MCF 10A (cell line): ENCODE data around the gene CAMSAP1. TPM values are rescaled to one million over a fixed set of nuclear protein-coding genes. Genes with fewer than 3 reads are reported as not detected.

Experiments
- BruUV-seq: library from RNA; stranded (reverse); fragments of 400-500 nt; replicated peaks from 2 replicates; lab custom pipeline; 2021; lab: Mats Ljungman, UMichigan
- CTCF ChIA-PET: fragments of 300-600 bp; sonication (Branson Sonifier 250); formaldehyde crosslinking; extraction: SDS; loops from one replicate; lab custom pipeline; 2021; ENCODE audit warnings: antibody characterized with exemption, inconsistent platforms; lab: Yijun Ruan, JAX
- POLR2A ChIA-PET: fragments of 300-600, 350-650 bp; sonication (Branson Sonifier 250); formaldehyde crosslinking; extraction: SDS; loops from one replicate; lab custom pipeline; 2020; ENCODE audit warnings: antibody characterized with exemption, inconsistent platforms; lab: Yijun Ruan, JAX
- DNase-seq: peaks from one replicate; pipeline ENCODE4 v3.0.0-alpha.2; 2018; ENCODE audit not compliant: unreplicated experiment
- H3K27ac Mint-ChIP-seq: one replicate; pipeline ENCODE4 v1.8.0; 2022; ENCODE audit warnings: mild to moderate bottlenecking, low read depth, mixed read lengths; ENCODE audit not compliant: unreplicated experiment
- H3K27me3 Mint-ChIP-seq: one replicate; pipeline ENCODE4 v1.8.0; 2022; ENCODE audit warnings: mixed read lengths; ENCODE audit not compliant: insufficient read depth, unreplicated experiment
- H3K36me3 Mint-ChIP-seq: one replicate; pipeline ENCODE4 v1.8.0; 2022; ENCODE audit warnings: mild to moderate bottlenecking, moderate library complexity, mixed read lengths; ENCODE audit not compliant: insufficient read depth, unreplicated experiment
- H3K4me1 Mint-ChIP-seq: one replicate; pipeline ENCODE4 v1.8.0; 2022; ENCODE audit warnings: mixed read lengths; ENCODE audit not compliant: insufficient read depth, unreplicated experiment
- H3K4me3 Mint-ChIP-seq: one replicate; pipeline ENCODE4 v1.8.0; 2022; ENCODE audit warnings: mild to moderate bottlenecking, moderate library complexity, mixed read lengths; ENCODE audit not compliant: unreplicated experiment
- H3K9me3 Mint-ChIP-seq: one replicate; pipeline ENCODE4 v1.8.0; 2022; ENCODE audit warnings: mixed read lengths; ENCODE audit not compliant: unreplicated experiment
- CTCF ChIP-seq: fragments of 200-600 bp; IDR thresholded peaks from one replicate; pipeline ENCODE4 v1.8.0; 2022; ENCODE audit warnings: antibody characterized with exemption, mild to moderate bottlenecking; ENCODE audit not compliant: unreplicated experiment
- intact Hi-C: fragments of 100-400 bp; cut with micrococcal nuclease; formaldehyde crosslinking; loops from 2 replicates; pipeline ENCODE4 v1.14.1; 2022
- total RNA-seq: library from RNA; stranded (reverse); gene quantifications from 2 replicates; pipeline ENCODE4 v1.2.3, GENCODE V29; 2022

The CAMSAP1 gene
- total RNA-seq, 1 experiment from 2014 or later: 39.5 TPM

GRCh38 chr9:135930446-135931345 lies 23.4 kb upstream of the CAMSAP1 start:
- intact Hi-C loops: no loop called here
- Mint-ChIP-seq H3K4me1 (peaks cover 11% of the 10 kb centered on the region), H3K9me3 (no peaks in the 10 kb centered on the region), H3K4me3 (no peak overlapping the region), H3K27ac (no peak overlapping the region), H3K27me3 (no peaks in the 10 kb centered on the region), H3K36me3 (peaks cover 40% of the 10 kb centered on the region)
- BruUV-seq: no TSS peak
- ChIA-PET CTCF (interaction anchor here (0.5 kb wide), 1 partner anchor 409 kb away, joined by 3 read pairs; no protein-coding TSS in a partner anchor), POLR2A (interaction anchor here (0.8 kb wide), 1 partner anchor 10 kb away, joined by 3 read pairs; no protein-coding TSS in a partner anchor)
- no peak for DNase-seq
- TF ChIP-seq CTCF: no peak

GRCh38 chr9:135929656-135930445 lies 22.5 kb upstream of the CAMSAP1 start:
- Mint-ChIP-seq H3K27me3 (no peaks in the 10 kb centered on the region), H3K9me3 (no peaks in the 10 kb centered on the region), H3K4me1 (peaks cover 11% of the 10 kb centered on the region), H3K27ac (no peak overlapping the region), H3K36me3 (peaks cover 34% of the 10 kb centered on the region), H3K4me3 (no peak overlapping the region)
- ChIA-PET POLR2A (interaction anchor here (0.8 kb wide), 1 partner anchor 10 kb away, joined by 3 read pairs; no protein-coding TSS in a partner anchor), CTCF (interaction anchor here (0.6 kb wide), 2 partner anchors 44 to 95 kb away, joined by 3 read pairs; no protein-coding TSS in a partner anchor)
- BruUV-seq: no TSS peak
- no peak for DNase-seq
- intact Hi-C loops: no loop called here
- TF ChIP-seq CTCF: no peak

GRCh38 chr9:135928731-135929655 lies 21.6 kb upstream of the CAMSAP1 start:
- Mint-ChIP-seq H3K4me1 (peaks cover 11% of the 10 kb centered on the region), H3K36me3 (peaks cover 34% of the 10 kb centered on the region), H3K27me3 (no peaks in the 10 kb centered on the region), H3K9me3 (no peaks in the 10 kb centered on the region), H3K27ac (no peak overlapping the region), H3K4me3 (no peak overlapping the region)
- intact Hi-C loops: no loop called here
- ChIA-PET POLR2A (interaction anchor here (0.6 kb wide), 1 partner anchor 23 kb away, joined by 3 read pairs; no protein-coding TSS in a partner anchor), CTCF (interaction anchor here (0.6 kb wide), 2 partner anchors 44 to 94 kb away, joined by 3 read pairs; no protein-coding TSS in a partner anchor)
- no peak for DNase-seq
- no TSS peak for BruUV-seq
- no peak for TF ChIP-seq CTCF
